GM12878 (cell line): ENCODE results near the gene PLXNB3. TPM values are rescaled to one million over a fixed set of nuclear protein-coding genes. Genes with fewer than 3 reads are reported as not detected.

Experiments used
- ATAC-seq: fragments of 200-7000 bp; cut with Tn5 transposase; 3 replicates; pipeline ENCODE4 v1.9.1; 2020; ENCODE audit warnings: mild to moderate bottlenecking, moderate library complexity
- BruUV-seq: library from RNA; stranded (reverse); fragments of 400-500 nt; replicated peaks from 2 replicates; lab custom pipeline; 2021; lab: Mats Ljungman, UMichigan
- CTCF ChIA-PET: fragments of 300-600 bp; sonication (Branson Sonifier 250); formaldehyde crosslinking; extraction: SDS; loops from one replicate; lab custom pipeline; 2021; ENCODE audit warnings: inconsistent platforms; lab: Yijun Ruan, JAX
- POLR2A ChIA-PET: fragments of 350-600 bp; formaldehyde crosslinking; extraction: SDS; loops from one replicate; lab custom pipeline; 2021; ENCODE audit warnings: inconsistent platforms; lab: Charles Lee
- RAD21 ChIA-PET: fragments of 300-600 bp; sonication (Branson Sonifier 250); formaldehyde crosslinking; loops from one replicate; lab custom pipeline; 2023; ENCODE audit warnings: antibody characterized with exemption; ENCODE audit not compliant: unreplicated experiment; lab: Charles Lee
- SMC1A ChIA-PET: fragments of 300-600 bp; sonication (Branson Sonifier 250); formaldehyde crosslinking; loops from one replicate; lab custom pipeline; 2023; ENCODE audit not compliant: unreplicated experiment, uncharacterized antibody; lab: Charles Lee
- DNase-seq: peaks from one replicate; pipeline ENCODE4 v3.0.0-alpha.2; 2011; ENCODE audit warnings: low read depth, low spot score
- FAIRE-seq: peaks from 3 replicates; lab custom pipeline; 2011; peaks lifted over from hg19 to GRCh38; lab: Jason Lieb, UNC
- H2AFZ ChIP-seq: 2 replicates; pipeline ENCODE4 v1.6.0; 2011; ENCODE audit warnings: low read depth, low read length, control low read depth; ENCODE audit not compliant: control insufficient read depth
- H3K27ac ChIP-seq: 2 replicates; pipeline ENCODE4 v1.5.1; 2011; ENCODE audit warnings: control low read depth; ENCODE audit not compliant: control insufficient read depth, insufficient read depth
- H3K27me3 ChIP-seq, 2 experiments: replicated peaks in 1 of 2; 2 replicates each; pipeline versions ENCODE4 v1.6.0 to v1.6.1; 2011; ENCODE audit warnings: low read length in 1 of 2; ENCODE audit not compliant: control insufficient read depth in 2 of 2, insufficient read depth in 2 of 2
- H3K36me3 ChIP-seq, 2 experiments: 2 replicates each; pipeline ENCODE4 v1.5.1; 2011; ENCODE audit warnings: low read length in 1 of 2; ENCODE audit not compliant: control insufficient read depth in 2 of 2, insufficient read depth in 2 of 2
- H3K4me1 ChIP-seq: 2 replicates; pipeline ENCODE4 v1.6.1; 2011; ENCODE audit warnings: mild to moderate bottlenecking, low read length, moderate library complexity, mixed read lengths; ENCODE audit not compliant: control insufficient read depth, insufficient read depth
- H3K4me2 ChIP-seq: 2 replicates; pipeline ENCODE4 v1.6.0; 2011; ENCODE audit warnings: control low read depth; ENCODE audit not compliant: control insufficient read depth, insufficient read depth
- H3K4me3 ChIP-seq: fragments of 200-600 bp; sonication (generic); 2 replicates; pipeline ENCODE4 v1.5.1; 2016
- H3K79me2 ChIP-seq: 2 replicates; pipeline ENCODE4 v1.6.0; 2011; ENCODE audit warnings: low read length; ENCODE audit not compliant: control insufficient read depth, insufficient read depth
- H3K9ac ChIP-seq: 2 replicates; pipeline ENCODE4 v1.8.0; 2011; ENCODE audit warnings: low read length, control low read depth, mixed read lengths; ENCODE audit not compliant: control insufficient read depth, insufficient read depth
- H3K9me3 ChIP-seq: replicated peaks from 3 replicates; pipeline ENCODE4 v1.5.1; 2011; ENCODE audit warnings: mild to moderate bottlenecking, low read length; ENCODE audit not compliant: control insufficient read depth, insufficient read depth
- H4K20me1 ChIP-seq: 2 replicates; pipeline ENCODE4 v1.6.0; 2011; ENCODE audit not compliant: control insufficient read depth, insufficient read depth
- CBX3 ChIP-seq: fragments of 200-600 bp; sonication (generic); IDR thresholded peaks from 2 replicates; pipeline ENCODE4 v1.6.1; 2016; ENCODE audit warnings: low read depth, borderline replicate concordance
- CEBPZ ChIP-seq: fragments of 150-350 bp; IDR thresholded peaks from 2 replicates; pipeline ENCODE4 v1.6.1; 2016; ENCODE audit warnings: low read depth, low read length
- CREM ChIP-seq: IDR thresholded peaks from 2 replicates; pipeline ENCODE4 v1.6.1; 2014; ENCODE audit warnings: antibody characterized with exemption, low read depth
- EED ChIP-seq: sonication (generic); IDR thresholded peaks from 2 replicates; pipeline ENCODE4 v1.6.1; 2016; ENCODE audit warnings: antibody characterized with exemption, low read depth
- NR2F1 ChIP-seq: fragments of 450-650 bp; conservative IDR thresholded peaks from 2 replicates; pipeline ENCODE4 v1.6.1; 2017; ENCODE audit warnings: mild to moderate bottlenecking
- PAX5 ChIP-seq: IDR thresholded peaks from 2 replicates; pipeline ENCODE4 v1.6.1; 2011; ENCODE audit warnings: low read depth, low read length, borderline replicate concordance
- PAX8 ChIP-seq: fragments of 450-650 bp; IDR thresholded peaks from 2 replicates; pipeline ENCODE4 v1.6.1; 2017; ENCODE audit warnings: mild to moderate bottlenecking, moderate library complexity
- RB1 ChIP-seq: fragments of 450-650 bp; formaldehyde crosslinking; IDR thresholded peaks from 2 replicates; pipeline ENCODE4 v1.6.1; 2017; ENCODE audit warnings: mild to moderate bottlenecking, borderline replicate concordance
- SIX5 ChIP-seq: IDR thresholded peaks from 2 replicates; pipeline ENCODE4 v1.6.1; 2011; ENCODE audit warnings: mild to moderate bottlenecking, low read depth, low read length, moderate library complexity; ENCODE audit not compliant: severe bottlenecking
- SP1 ChIP-seq: IDR thresholded peaks from one replicate; pipeline ENCODE4 v1.6.1; 2011; ENCODE audit warnings: low read depth, low read length
- TCF7 ChIP-seq: IDR thresholded peaks from 2 replicates; pipeline ENCODE4 v1.6.1; 2014; ENCODE audit warnings: antibody characterized with exemption, borderline replicate concordance
- WGBS: methylation state at CpG from one replicate; pipeline ENCODE4 v1.1.6; 2016; ENCODE audit warnings: low lambda C conversion rate; ENCODE audit not compliant: insufficient replicate concordance, insufficient coverage; ENCODE audit errors: missing lambda C conversion rate; 5-methylcytosine and 5-hydroxymethylcytosine counted together
- in situ Hi-C: fragments of 300-500 bp; cut with MboI; formaldehyde crosslinking; loops from 9 replicates; pipeline ENCODE4 v1.14.3; 2018; ENCODE audit warnings: mixed read lengths
- intact Hi-C: fragments of 100-400 bp; cut with micrococcal nuclease; formaldehyde crosslinking; loops from one replicate; pipeline ENCODE4 v1.14.2; 2022; ENCODE audit not compliant: unreplicated experiment
- polyA plus RNA-seq, 11 experiments: library from polyadenylated mRNA; depleted of rRNA in 4 of 11; unstranded in 6 of 11; stranded (reverse) in 5 of 11; fragments of >200 nt; fragmentation: Nextera tagmentation in 4 of 11; fragmentation: Illumina TruSeq in 1 of 11; extraction: Ambion mirVana in 4 of 11; extraction: Trizol in 1 of 11; gene quantifications; 1 replicate in 1 of 11; 2 replicates in 10 of 11; pipeline versions ENCODE4 v1.2.1 to v1.2.3, GENCODE V29; 2011 to 2016; ENCODE audit warnings: inconsistent platforms in 2 of 11, missing spikeins in 2 of 11, low read depth in 1 of 11
- total RNA-seq, 4 experiments: library from RNA; depleted of rRNA in 3 of 4; stranded (reverse); fragments of >200 nt in 3 of 4; fragmentation: Illumina TruSeq in 1 of 4; extraction: Trizol in 1 of 4; gene quantifications; 2 replicates each; pipeline versions ENCODE4 v1.2.1 to v1.2.3, GENCODE V29; 2013 to 2021
- TF ChIP-seq, protein P1 (sequence below): fragments of 450-650 bp; IDR thresholded peaks from 2 replicates; pipeline ENCODE4 v1.6.1; 2014; ENCODE audit warnings: mild to moderate bottlenecking
- TF ChIP-seq, protein P2 (sequence below): fragments of 450-650 bp; IDR thresholded peaks from 2 replicates; pipeline ENCODE4 v1.6.1; 2017; ENCODE audit warnings: mild to moderate bottlenecking, moderate library complexity

The PLXNB3 gene
- total and polyA plus RNA-seq, 10 of the 15 experiments (the other 5 are each of a cell fraction or from before 2014, with no cell fraction given): 0.06 to 0.68 (median 0.19) TPM; not detected in 4

GRCh38 chrX:153728095-153728494 lies 36.0 kb upstream of the PLXNB3 start:
- 62% methylated on average over 6 of the region's 6 CpGs for WGBS
- H3K4me2 ChIP-seq: no peak overlapping the region
- POLR2A ChIA-PET: no interaction called here
- intact Hi-C loops: no loop called here
- H3K27ac ChIP-seq: no peak overlapping the region
- FAIRE-seq: no peak
- H3K27me3 ChIP-seq: no peaks in the 10 kb centered on the region
- SMC1A ChIA-PET: no interaction called here
- H3K4me3 ChIP-seq: no peak overlapping the region
- no peak overlapping the region for H3K9ac ChIP-seq
- no peak overlapping the region for H2AFZ ChIP-seq
- no peak for ATAC-seq
- CTCF ChIA-PET: interaction anchor here (0.7 kb wide), 1 partner anchor 35 kb away, joined by 3 read pairs; no protein-coding TSS in a partner anchor
- RAD21 ChIA-PET: no interaction called here
- peaks cover 2% of the 10 kb centered on the region; the same call in 1 of the 3 replicates for H3K9me3 ChIP-seq
- no peak for DNase-seq
- no peaks in the 10 kb centered on the region for H3K36me3 ChIP-seq
- H3K79me2 ChIP-seq: peaks cover 6% of the 10 kb centered on the region
- BruUV-seq: no TSS peak
- H3K4me1 ChIP-seq: peaks cover 30% of the 10 kb centered on the region
- H4K20me1 ChIP-seq: no peaks in the 10 kb centered on the region
- in situ Hi-C loops: no loop called here
- TF ChIP-seq RB1 (no peak), CEBPZ (no peak), SIX5 (no peak), NR2F1 (no peak), PAX5 (no peak), EED (no peak), TCF7 (no peak), SP1 (no peak), CBX3 (no peak), CREM (no peak), PAX8 (no peak)
- TF ChIP-seq, protein P1, sequence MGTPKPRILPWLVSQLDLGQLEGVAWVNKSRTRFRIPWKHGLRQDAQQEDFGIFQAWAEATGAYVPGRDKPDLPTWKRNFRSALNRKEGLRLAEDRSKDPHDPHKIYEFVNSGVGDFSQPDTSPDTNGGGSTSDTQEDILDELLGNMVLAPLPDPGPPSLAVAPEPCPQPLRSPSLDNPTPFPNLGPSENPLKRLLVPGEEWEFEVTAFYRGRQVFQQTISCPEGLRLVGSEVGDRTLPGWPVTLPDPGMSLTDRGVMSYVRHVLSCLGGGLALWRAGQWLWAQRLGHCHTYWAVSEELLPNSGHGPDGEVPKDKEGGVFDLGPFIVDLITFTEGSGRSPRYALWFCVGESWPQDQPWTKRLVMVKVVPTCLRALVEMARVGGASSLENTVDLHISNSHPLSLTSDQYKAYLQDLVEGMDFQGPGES: no peak
- TF ChIP-seq, protein P2, sequence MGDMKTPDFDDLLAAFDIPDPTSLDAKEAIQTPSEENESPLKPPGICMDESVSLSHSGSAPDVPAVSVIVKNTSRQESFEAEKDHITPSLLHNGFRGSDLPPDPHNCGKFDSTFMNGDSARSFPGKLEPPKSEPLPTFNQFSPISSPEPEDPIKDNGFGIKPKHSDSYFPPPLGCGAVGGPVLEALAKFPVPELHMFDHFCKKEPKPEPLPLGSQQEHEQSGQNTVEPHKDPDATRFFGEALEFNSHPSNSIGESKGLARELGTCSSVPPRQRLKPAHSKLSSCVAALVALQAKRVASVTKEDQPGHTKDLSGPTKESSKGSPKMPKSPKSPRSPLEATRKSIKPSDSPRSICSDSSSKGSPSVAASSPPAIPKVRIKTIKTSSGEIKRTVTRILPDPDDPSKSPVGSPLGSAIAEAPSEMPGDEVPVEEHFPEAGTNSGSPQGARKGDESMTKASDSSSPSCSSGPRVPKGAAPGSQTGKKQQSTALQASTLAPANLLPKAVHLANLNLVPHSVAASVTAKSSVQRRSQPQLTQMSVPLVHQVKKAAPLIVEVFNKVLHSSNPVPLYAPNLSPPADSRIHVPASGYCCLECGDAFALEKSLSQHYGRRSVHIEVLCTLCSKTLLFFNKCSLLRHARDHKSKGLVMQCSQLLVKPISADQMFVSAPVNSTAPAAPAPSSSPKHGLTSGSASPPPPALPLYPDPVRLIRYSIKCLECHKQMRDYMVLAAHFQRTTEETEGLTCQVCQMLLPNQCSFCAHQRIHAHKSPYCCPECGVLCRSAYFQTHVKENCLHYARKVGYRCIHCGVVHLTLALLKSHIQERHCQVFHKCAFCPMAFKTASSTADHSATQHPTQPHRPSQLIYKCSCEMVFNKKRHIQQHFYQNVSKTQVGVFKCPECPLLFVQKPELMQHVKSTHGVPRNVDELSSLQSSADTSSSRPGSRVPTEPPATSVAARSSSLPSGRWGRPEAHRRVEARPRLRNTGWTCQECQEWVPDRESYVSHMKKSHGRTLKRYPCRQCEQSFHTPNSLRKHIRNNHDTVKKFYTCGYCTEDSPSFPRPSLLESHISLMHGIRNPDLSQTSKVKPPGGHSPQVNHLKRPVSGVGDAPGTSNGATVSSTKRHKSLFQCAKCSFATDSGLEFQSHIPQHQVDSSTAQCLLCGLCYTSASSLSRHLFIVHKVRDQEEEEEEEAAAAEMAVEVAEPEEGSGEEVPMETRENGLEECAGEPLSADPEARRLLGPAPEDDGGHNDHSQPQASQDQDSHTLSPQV: no peak
